ENCODE results near the gene CASQ1.

CASQ1 gene

GRCh38 chr1:160224606-160225005 lies 34.2 kb downstream of the CASQ1 start:
- in situ Hi-C loops (cut with MboI; ENCODE audit: low sequenced_read_pairs), result no loop called here

- in situ Hi-C loops (cut with MboI; ENCODE audit: low sequenced_read_pairs), result no loop called here
Measured at GRCh38 chr1:160225345-160225744, 35.0 kb downstream of the CASQ1 start.

- in situ Hi-C loops (cut with MboI; ENCODE audit: low sequenced_read_pairs), result no loop called here
Measured at GRCh38 chr1:160226623-160227022, 36.2 kb downstream of the CASQ1 start.

GRCh38 chr1:160227034-160227433 lies 36.7 kb downstream of the CASQ1 start:
- in situ Hi-C loops (cut with MboI; ENCODE audit: low sequenced_read_pairs), result no loop called here

- in situ Hi-C loops (cut with MboI; ENCODE audit: low sequenced_read_pairs), result no loop called here
Measured at GRCh38 chr1:160227561-160227960, 37.2 kb downstream of the CASQ1 start.

- in situ Hi-C loops (cut with MboI; ENCODE audit: low sequenced_read_pairs), result no loop called here
Measured at GRCh38 chr1:160228431-160228830, 38.1 kb downstream of the CASQ1 start.

- in situ Hi-C loops (cut with MboI; ENCODE audit: low sequenced_read_pairs), result no loop called here
Measured at GRCh38 chr1:160232911-160233310, 42.5 kb downstream of the CASQ1 start.

- in situ Hi-C loops (cut with MboI; ENCODE audit: low sequenced_read_pairs), result no loop called here
Measured at GRCh38 chr1:160236806-160237205, 46.4 kb downstream of the CASQ1 start.

- in situ Hi-C loops (cut with MboI; ENCODE audit: low sequenced_read_pairs), result no loop called here
Measured at GRCh38 chr1:160237558-160237957, 47.2 kb downstream of the CASQ1 start.

GRCh38 chr1:160238408-160238807 lies 48.0 kb downstream of the CASQ1 start:
- in situ Hi-C loops (cut with MboI; ENCODE audit: low sequenced_read_pairs), result no loop called here

GRCh38 chr1:160239582-160240299 lies 49.4 kb downstream of the CASQ1 start:
- in situ Hi-C loops (cut with MboI; ENCODE audit: low sequenced_read_pairs), result no loop called here

GRCh38 chr1:160243767-160244166 lies 53.4 kb downstream of the CASQ1 start:
- in situ Hi-C loops (cut with MboI; ENCODE audit: low sequenced_read_pairs), result no loop called here

GRCh38 chr1:160244209-160244608 lies 53.8 kb downstream of the CASQ1 start:
- in situ Hi-C loops (cut with MboI; ENCODE audit: low sequenced_read_pairs), result no loop called here

- in situ Hi-C loops (cut with MboI; ENCODE audit: low sequenced_read_pairs), result no loop called here
Measured at GRCh38 chr1:160245434-160245833, 55.1 kb downstream of the CASQ1 start.

GRCh38 chr1:160247053-160247452 lies 56.7 kb downstream of the CASQ1 start:
- in situ Hi-C loops (cut with MboI; ENCODE audit: low sequenced_read_pairs), result no loop called here

- in situ Hi-C loops (cut with MboI; ENCODE audit: low sequenced_read_pairs), result no loop called here
Measured at GRCh38 chr1:160251011-160251410, 60.6 kb downstream of the CASQ1 start.
